Neutrophil (primary cell): ENCODE measurements around the gene DDX42.
A peak's percentile ranks its signal among the peaks of the same experiment; 100 is the strongest.
"Not testable (repeated sequence)": the region's sequence is repeated elsewhere in the genome, so short reads cannot be mapped to it uniquely, and the experiment has no call there.

ENCODE experiments used
- H3K27ac ChIP-seq: fragments of 200-600 bp; sonication (generic); 2 replicates; pipeline ENCODE4 v1.5.1; 2016; ENCODE audit warnings: mild to moderate bottlenecking, moderate library complexity
- H3K27me3 ChIP-seq: fragments of 200-600 bp; sonication (generic); 2 replicates; pipeline ENCODE4 v1.6.0; 2016; ENCODE audit warnings: mild to moderate bottlenecking
- H3K36me3 ChIP-seq: fragments of 200-600 bp; sonication (generic); 2 replicates; pipeline ENCODE4 v1.5.1; 2017
- H3K4me1 ChIP-seq, 2 experiments: fragments of 200-600 bp in 1 of 2; sonication (generic) in 1 of 2; 1 replicate in 1 of 2; 2 replicates in 1 of 2; pipeline versions ENCODE4 v1.5.1 to v1.6.1; 2013 to 2016; ENCODE audit warnings: low read depth in 1 of 2, low read length in 1 of 2, mild to moderate bottlenecking in 1 of 2, moderate library complexity in 1 of 2; ENCODE audit not compliant: control insufficient read depth in 1 of 2, insufficient read depth in 1 of 2
- H3K4me3 ChIP-seq, 2 experiments: fragments of 200-600 bp in 1 of 2; sonication (generic) in 1 of 2; 1 replicate in 1 of 2; 2 replicates in 1 of 2; pipeline ENCODE4 v1.5.1; 2013 to 2016; ENCODE audit warnings: low read depth in 1 of 2, low read length in 1 of 2, mild to moderate bottlenecking in 1 of 2, moderate library complexity in 1 of 2
- H3K9me3 ChIP-seq: fragments of 200-600 bp; sonication (generic); 2 replicates; pipeline ENCODE4 v1.5.1; 2016
- CTCF ChIP-seq: fragments of 200-600 bp; sonication (generic); IDR thresholded peaks from 2 replicates; pipeline ENCODE4 v1.5.1; 2016; ENCODE audit warnings: antibody characterized with exemption

DDX42 gene

GRCh38 chr17:63841350-63842172 lies 67.6 kb downstream of the DDX42 start:
- no peak for TF ChIP-seq CTCF
- peaks cover 7% of the 10 kb centered on the region for H3K36me3 ChIP-seq
- H3K9me3 ChIP-seq, result no peaks in the 10 kb centered on the region
- H3K27me3 ChIP-seq, result no peaks in the 10 kb centered on the region
- peaks cover 45% of the 10 kb centered on the region in 2 experiments for H3K4me1 ChIP-seq
- peak overlapping the region; percentile 95 for H3K27ac ChIP-seq
- peak overlapping the region; percentile 89 to 92 for H3K4me3 ChIP-seq

GRCh38 chr17:63842173-63842539 lies 68.2 kb downstream of the DDX42 start:
- no peak for TF ChIP-seq CTCF
- peak overlapping the region; percentile 89 to 92 for H3K4me3 ChIP-seq
- no peaks in the 10 kb centered on the region for H3K9me3 ChIP-seq
- peak overlapping the region; percentile 95 for H3K27ac ChIP-seq
- H3K36me3 ChIP-seq, result peaks cover under 1% of the 10 kb centered on the region
- peaks cover 45% of the 10 kb centered on the region in 2 experiments for H3K4me1 ChIP-seq
- no peaks in the 10 kb centered on the region for H3K27me3 ChIP-seq

- Histone ChIP-seq H3K36me3 (no peaks in the 10 kb centered on the region), H3K4me3 (peak within 1 kb of the TSS; percentile 89 to 92), H3K27ac (peak within 1 kb of the TSS; percentile 95), H3K27me3 (no peaks in the 10 kb centered on the region), H3K9me3 (no peaks in the 10 kb centered on the region), H3K4me1 (peaks cover 45% of the 10 kb centered on the region in 2 experiments)
- TF ChIP-seq CTCF, result peak; percentile 52
Observed at GRCh38 chr17:63842540-63843386, 68.8 kb downstream of the DDX42 start, which contains the start of gene SMARCD2. Gene SMARCD2 (minus strand): TSS chr17:63842685. CDS start chr17:63842674, 11 bp downstream.

- peak overlapping the region; percentile 89 to 92 for H3K4me3 ChIP-seq
- peak overlapping the region; percentile 95 for H3K27ac ChIP-seq
- H3K36me3 ChIP-seq, H3K9me3 ChIP-seq, H3K27me3 ChIP-seq: not testable (repeated sequence)
- H3K4me1 ChIP-seq, result peaks cover 45 to 48% of the 10 kb centered on the region in 2 experiments
Observed at GRCh38 chr17:63843387-63843888, 69.5 kb downstream of the DDX42 start.

GRCh38 chr17:63843910-63844677 lies 70.1 kb downstream of the DDX42 start:
- Histone ChIP-seq H3K4me1 (peaks cover 43 to 47% of the 10 kb centered on the region in 2 experiments), H3K27ac (peak overlapping the region; percentile 95), H3K36me3 (no peaks in the 10 kb centered on the region), H3K9me3 (no peaks in the 10 kb centered on the region), H3K4me3 (peak overlapping the region; percentile 89 to 92), H3K27me3 (no peaks in the 10 kb centered on the region)
- TF ChIP-seq CTCF, result no peak
